HG03060 (cell line): ENCODE measurements around the gene LDLRAP1.

ENCODE experiments used
- ATAC-seq: cut with Tn5 transposase; IDR thresholded peaks from one replicate; pipeline ENCODE4 v1.9.1; 2021; ENCODE audit warnings: low read depth, moderate number of reproducible peaks; ENCODE audit not compliant: unreplicated experiment

LDLRAP1 gene

GRCh38 chr1:25541889-25542658 is 1.3 kb upstream of the LDLRAP1 start:
- no peak for ATAC-seq

GRCh38 chr1:25543005-25543424 is 391 bp upstream of the LDLRAP1 start:
- ATAC-seq: no peak

GRCh38 chr1:25544243-25544764 is 898 bp downstream of the LDLRAP1 start:
- no peak for ATAC-seq

GRCh38 chr1:25544819-25545218 is 1.4 kb downstream of the LDLRAP1 start:
- no peak for ATAC-seq

GRCh38 chr1:25545767-25546166 is 2.4 kb downstream of the LDLRAP1 start:
- no peak for ATAC-seq

- no peak for ATAC-seq
These were observed 2.8 kb downstream of the LDLRAP1 start for GRCh38 chr1:25546193-25546592.

- ATAC-seq: no peak
These were observed 5.2 kb downstream of the LDLRAP1 start for GRCh38 chr1:25548601-25549000.

- peak; percentile 81 for ATAC-seq
These were observed 6.1 kb downstream of the LDLRAP1 start for GRCh38 chr1:25549273-25550154.

GRCh38 chr1:25550155-25550506 is 6.7 kb downstream of the LDLRAP1 start:
- no peak for ATAC-seq

- no peak for ATAC-seq
These were observed 7.4 kb downstream of the LDLRAP1 start for GRCh38 chr1:25550683-25551310.

GRCh38 chr1:25553749-25554429 is 10.5 kb downstream of the LDLRAP1 start:
- ATAC-seq: no peak

GRCh38 chr1:25554430-25554780 is 11.0 kb downstream of the LDLRAP1 start:
- ATAC-seq: no peak

GRCh38 chr1:25554886-25555752 is 11.7 kb downstream of the LDLRAP1 start:
- ATAC-seq: no peak

- no peak for ATAC-seq
These were observed 12.3 kb downstream of the LDLRAP1 start for GRCh38 chr1:25555753-25556092.

- ATAC-seq: no peak
These were observed 12.8 kb downstream of the LDLRAP1 start for GRCh38 chr1:25556132-25556670.

GRCh38 chr1:25556791-25557476 is 13.5 kb downstream of the LDLRAP1 start:
- no peak for ATAC-seq

GRCh38 chr1:25557543-25557942 is 14.1 kb downstream of the LDLRAP1 start:
- no peak for ATAC-seq

- no peak for ATAC-seq
These were observed 15.6 kb downstream of the LDLRAP1 start for GRCh38 chr1:25559031-25559430.

- no peak for ATAC-seq
These were observed 16.6 kb downstream of the LDLRAP1 start for GRCh38 chr1:25560001-25560400.
